Prostate gland (tissue), 2 donors: ENCODE results near the gene SOX2.

Source experiments
- POLR2AphosphoS5 ChIP-seq: sonication (generic); formaldehyde crosslinking; IDR thresholded peaks from one replicate; pipeline ENCODE4 v1.6.1; 2017; ENCODE audit warnings: antibody characterized with exemption
- TF ChIP-seq, protein P1 (sequence below), 4 experiments: fragments of 200-600 bp in 2 of 4; fragments of 450-650 bp in 2 of 4; sonication (generic) in 2 of 4; IDR thresholded peaks; 1 replicate in 3 of 4; 2 replicates in 1 of 4; pipeline ENCODE4 v1.5.1; 2016 to 2019; ENCODE audit warnings: antibody characterized with exemption in 4 of 4, mild to moderate bottlenecking in 2 of 4, moderate library complexity in 2 of 4

DNA sequence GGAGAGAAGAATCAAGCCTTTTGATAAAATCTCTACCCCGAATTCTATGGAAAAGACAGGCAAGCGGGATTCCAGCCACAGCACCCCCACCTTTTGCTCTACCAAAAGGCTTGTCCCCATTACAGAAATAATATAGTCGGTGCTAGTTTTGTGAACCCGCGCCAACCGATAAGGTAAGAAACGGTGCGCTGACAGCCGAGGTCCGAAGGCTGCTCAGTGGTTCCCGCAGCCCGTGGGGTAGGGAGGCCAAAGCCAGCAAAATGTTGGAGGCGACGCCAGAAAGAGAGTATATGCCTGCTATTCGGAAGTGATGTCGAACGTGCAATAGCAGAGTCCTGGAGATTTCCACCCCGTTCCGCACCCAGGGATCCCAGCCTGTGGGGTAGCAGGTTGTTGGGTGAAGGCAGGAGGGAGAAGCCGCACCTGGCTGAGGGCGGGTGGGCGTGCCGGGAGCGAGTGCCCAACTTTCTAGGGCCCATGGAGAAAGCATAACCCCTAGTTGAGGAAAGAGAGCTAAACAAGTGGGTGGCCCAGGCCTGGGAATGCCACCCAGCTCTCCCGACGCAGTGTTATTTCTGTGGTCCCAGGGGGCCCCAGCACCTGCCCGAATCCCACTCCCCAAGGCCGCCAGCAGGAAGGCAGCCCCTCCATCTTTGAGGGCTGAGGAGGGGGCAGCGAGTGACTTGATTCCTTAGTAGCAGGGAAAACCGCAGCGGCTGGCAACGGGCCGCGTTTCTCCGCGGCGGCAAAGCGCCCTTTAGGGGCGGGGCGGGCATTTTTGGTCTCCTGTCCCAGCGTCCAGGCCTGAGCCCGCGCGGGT is 7.9 kb upstream of the SOX2 start:
- TF ChIP-seq, protein P1, sequence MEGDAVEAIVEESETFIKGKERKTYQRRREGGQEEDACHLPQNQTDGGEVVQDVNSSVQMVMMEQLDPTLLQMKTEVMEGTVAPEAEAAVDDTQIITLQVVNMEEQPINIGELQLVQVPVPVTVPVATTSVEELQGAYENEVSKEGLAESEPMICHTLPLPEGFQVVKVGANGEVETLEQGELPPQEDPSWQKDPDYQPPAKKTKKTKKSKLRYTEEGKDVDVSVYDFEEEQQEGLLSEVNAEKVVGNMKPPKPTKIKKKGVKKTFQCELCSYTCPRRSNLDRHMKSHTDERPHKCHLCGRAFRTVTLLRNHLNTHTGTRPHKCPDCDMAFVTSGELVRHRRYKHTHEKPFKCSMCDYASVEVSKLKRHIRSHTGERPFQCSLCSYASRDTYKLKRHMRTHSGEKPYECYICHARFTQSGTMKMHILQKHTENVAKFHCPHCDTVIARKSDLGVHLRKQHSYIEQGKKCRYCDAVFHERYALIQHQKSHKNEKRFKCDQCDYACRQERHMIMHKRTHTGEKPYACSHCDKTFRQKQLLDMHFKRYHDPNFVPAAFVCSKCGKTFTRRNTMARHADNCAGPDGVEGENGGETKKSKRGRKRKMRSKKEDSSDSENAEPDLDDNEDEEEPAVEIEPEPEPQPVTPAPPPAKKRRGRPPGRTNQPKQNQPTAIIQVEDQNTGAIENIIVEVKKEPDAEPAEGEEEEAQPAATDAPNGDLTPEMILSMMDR (IDR thresholded peaks at IDR 0.05), result no peak
- TF ChIP-seq POLR2AphosphoS5, result no peak
